Upper lobe of right lung (tissue), 1 donor: ENCODE results near the gene PHOX2A. TPM values are rescaled to one million over a fixed set of nuclear protein-coding genes. Genes with fewer than 3 reads are reported as not detected.
A peak's percentile ranks its signal among the peaks of the same experiment; 100 is the strongest.
"Not testable (repeated sequence)": the region's sequence is repeated elsewhere in the genome, so short reads cannot be mapped to it uniquely, and the experiment has no call there.

Experiments used
- ATAC-seq: fragments of 200-7000 bp; cut with Tn5 transposase; one replicate; pipeline ENCODE4 v1.9.1; 2020; ENCODE audit warnings: mild to moderate bottlenecking, moderate library complexity
- DNase-seq: peaks from one replicate; pipeline ENCODE4 v3.0.0-alpha.2; 2020
- H3K27ac ChIP-seq: fragments of 200-600 bp; one replicate; pipeline ENCODE4 v1.8.0; 2022
- H3K27me3 ChIP-seq: fragments of 200-600 bp; one replicate; pipeline ENCODE4 v1.8.0; 2022; ENCODE audit warnings: mild to moderate bottlenecking
- H3K36me3 ChIP-seq: fragments of 200-600 bp; one replicate; pipeline ENCODE4 v1.8.0; 2022
- H3K4me1 ChIP-seq: fragments of 200-600 bp; one replicate; pipeline ENCODE4 v1.8.0; 2022
- H3K4me3 ChIP-seq: fragments of 200-600 bp; one replicate; pipeline ENCODE4 v1.8.0; 2022; ENCODE audit warnings: mild to moderate bottlenecking
- H3K9me3 ChIP-seq: fragments of 200-600 bp; one replicate; pipeline ENCODE4 v1.8.0; 2022
- CTCF ChIP-seq: fragments of 200-600 bp; IDR thresholded peaks from one replicate; pipeline ENCODE4 v1.8.0; 2022; ENCODE audit warnings: antibody characterized with exemption
- intact Hi-C: fragments of 100-400 bp; cut with DNase I; formaldehyde crosslinking; loops from one replicate; pipeline ENCODE4 v1.11.0; 2022
- total RNA-seq: library from RNA; stranded (reverse); fragmentation: NEBNext Ultra II Directional; extraction: Animal tissue kit (Norgen Biotek cat#: 25700); gene quantifications from one replicate; pipeline ENCODE4 v1.2.1, GENCODE V29; 2021
- donor health status: DM: no; HTN: yes; CAD: no; lungs with severe emphysema.

The PHOX2A gene
- total RNA-seq, 1 donor from 2014 or later = not detected

DNA sequence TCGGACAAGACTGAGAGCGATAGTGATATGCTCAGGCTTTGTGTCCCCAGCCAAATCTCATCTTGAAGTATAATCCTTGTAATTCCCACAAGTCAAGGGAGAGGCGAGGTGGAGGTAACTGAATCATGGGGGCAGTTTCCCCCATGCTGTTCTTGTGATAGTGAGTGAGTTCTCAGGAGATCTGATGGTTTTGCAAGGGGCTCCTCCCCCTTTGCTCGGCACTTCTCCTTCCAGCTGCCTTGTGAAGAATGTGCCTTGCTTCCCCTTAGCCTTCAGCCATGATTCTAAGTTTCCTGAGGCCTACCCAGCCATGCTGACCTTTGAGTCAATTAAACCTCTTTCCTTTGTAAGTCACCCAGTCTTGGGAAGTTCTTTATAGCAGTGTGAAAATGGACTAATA, 34.9 kb downstream of the PHOX2A start:
- no peak for TF ChIP-seq CTCF
- no peak overlapping the region for H3K27ac ChIP-seq
- no peaks in the 10 kb centered on the region for H3K36me3 ChIP-seq
- H3K9me3 ChIP-seq = no peaks in the 10 kb centered on the region
- DNase-seq (no peak), ATAC-seq (peak; percentile 70)
- intact Hi-C loops = no loop called here
- no peaks in the 10 kb centered on the region for H3K4me1 ChIP-seq
- no peak overlapping the region for H3K4me3 ChIP-seq
- H3K27me3 ChIP-seq = no peaks in the 10 kb centered on the region

GRCh38 chr11:72208281-72208680, 35.7 kb downstream of the PHOX2A start:
- Histone ChIP-seq H3K36me3 (no peaks in the 10 kb centered on the region), H3K27ac (no peak overlapping the region), H3K9me3 (no peaks in the 10 kb centered on the region), H3K4me1 (no peaks in the 10 kb centered on the region), H3K27me3 (no peaks in the 10 kb centered on the region), H3K4me3 (no peak overlapping the region)
- intact Hi-C loops = no loop called here
- peak; percentile 65 for ATAC-seq
- no peak for TF ChIP-seq CTCF
- DNase-seq = no peak

DNA sequence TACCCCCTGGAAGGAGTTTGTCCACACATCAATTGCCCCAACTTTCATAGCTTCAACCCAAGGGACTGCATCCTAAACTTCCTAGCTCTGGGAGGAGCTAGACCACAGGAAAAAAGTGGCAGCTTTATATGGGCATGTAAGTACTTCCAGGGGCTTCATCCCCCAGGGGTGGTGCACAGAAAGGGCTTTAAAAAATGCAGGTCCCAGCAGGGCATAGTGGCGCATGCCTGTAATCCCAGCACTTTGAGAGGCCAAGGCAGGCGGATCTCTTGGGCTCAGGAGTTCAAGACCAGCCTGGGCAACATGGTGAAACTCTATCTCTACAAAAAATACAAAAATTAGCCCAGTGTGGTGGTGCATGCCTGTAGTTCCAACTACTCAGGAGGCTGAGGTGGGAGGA, 37.2 kb downstream of the PHOX2A start:
- DNase-seq, ATAC-seq, H3K36me3 ChIP-seq, H3K9me3 ChIP-seq, H3K4me3 ChIP-seq, H3K27me3 ChIP-seq, H3K27ac ChIP-seq, H3K4me1 ChIP-seq, intact Hi-C loops: not testable (repeated sequence)

DNA sequence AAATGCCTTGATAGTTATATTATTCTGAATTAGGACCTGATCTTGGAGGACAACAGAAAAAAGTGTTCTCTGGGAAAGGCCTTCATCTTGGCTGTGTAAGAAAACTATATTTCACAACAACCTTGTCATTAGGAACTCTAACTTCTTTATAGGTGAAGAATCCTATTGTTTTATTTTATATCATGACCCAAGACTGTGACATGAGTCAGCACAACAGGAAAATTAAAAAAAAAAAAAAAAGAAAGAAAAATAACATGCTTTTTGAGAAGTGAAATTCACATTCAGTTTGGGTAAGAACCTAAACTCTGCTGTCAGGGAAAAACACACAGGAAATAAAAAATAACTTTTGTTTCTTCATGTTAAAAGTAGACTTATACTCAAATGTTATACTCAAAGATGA, 39.1 kb downstream of the PHOX2A start:
- H3K9me3 ChIP-seq = no peaks in the 10 kb centered on the region
- DNase-seq (no peak), ATAC-seq (no peak)
- H3K4me1 ChIP-seq = no peaks in the 10 kb centered on the region
- H3K27ac ChIP-seq = no peak overlapping the region
- H3K36me3 ChIP-seq = no peaks in the 10 kb centered on the region
- H3K27me3 ChIP-seq = no peaks in the 10 kb centered on the region
- no peak overlapping the region for H3K4me3 ChIP-seq
- no peak for TF ChIP-seq CTCF
- intact Hi-C loops = no loop called here

DNA sequence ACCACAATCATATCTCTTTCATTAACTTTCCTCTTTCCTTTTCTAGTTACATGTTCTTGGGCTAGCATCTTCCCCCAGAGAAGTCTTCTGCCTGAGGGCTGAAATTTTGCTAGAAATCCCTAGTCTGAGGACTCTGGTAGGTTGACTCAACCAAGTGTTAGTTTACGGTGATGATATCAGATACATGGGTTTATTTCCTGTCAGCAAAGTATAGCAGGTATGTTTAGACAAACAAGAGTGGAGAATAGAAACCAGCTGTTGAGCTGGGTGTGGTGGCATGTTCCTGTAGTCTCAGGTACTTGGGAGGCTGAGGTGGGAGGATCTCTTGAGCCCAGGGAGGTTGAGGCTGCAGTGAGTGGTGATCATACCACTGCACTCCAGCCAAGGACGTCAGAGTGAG, 40.8 kb downstream of the PHOX2A start:
- no peaks in the 10 kb centered on the region for H3K36me3 ChIP-seq
- H3K27ac ChIP-seq = no peak overlapping the region
- no peak overlapping the region for H3K4me3 ChIP-seq
- H3K4me1 ChIP-seq = no peaks in the 10 kb centered on the region
- ATAC-seq = no peak
- H3K27me3 ChIP-seq = no peaks in the 10 kb centered on the region
- no peak for TF ChIP-seq CTCF
- DNase-seq = no peak
- no peaks in the 10 kb centered on the region for H3K9me3 ChIP-seq
- intact Hi-C loops = no loop called here

DNA sequence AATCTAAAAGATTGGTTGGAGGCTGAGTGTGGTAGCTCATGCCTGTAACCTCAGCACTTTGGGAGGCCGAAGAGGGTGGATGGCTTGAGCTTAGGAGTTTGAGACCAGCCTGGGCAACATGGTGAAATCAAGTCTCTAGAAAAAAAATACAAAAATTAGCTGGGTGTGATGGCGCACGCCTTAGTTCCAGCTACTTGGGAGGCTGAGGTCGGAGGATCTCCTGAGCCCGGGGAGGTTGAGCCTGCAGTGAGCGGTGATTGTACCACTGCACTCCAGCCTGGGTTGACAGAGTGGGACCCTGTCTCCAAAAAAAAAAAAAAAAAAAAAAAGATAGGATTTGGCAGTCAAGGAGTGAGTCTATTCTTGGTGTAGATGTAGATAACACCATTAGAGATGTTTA, 41.4 kb downstream of the PHOX2A start:
- no peak overlapping the region for H3K27ac ChIP-seq
- TF ChIP-seq CTCF = no peak
- no peak for ATAC-seq
- no peak for DNase-seq
- H3K4me3 ChIP-seq = no peak overlapping the region
- H3K9me3 ChIP-seq = no peaks in the 10 kb centered on the region
- H3K27me3 ChIP-seq = no peaks in the 10 kb centered on the region
- no peaks in the 10 kb centered on the region for H3K4me1 ChIP-seq
- no peaks in the 10 kb centered on the region for H3K36me3 ChIP-seq
- intact Hi-C loops = no loop called here

GRCh38 chr11:72201445-72201844, 42.5 kb downstream of the PHOX2A start:
- H3K27ac ChIP-seq, DNase-seq, H3K36me3 ChIP-seq, H3K27me3 ChIP-seq, H3K9me3 ChIP-seq, H3K4me3 ChIP-seq, H3K4me1 ChIP-seq, intact Hi-C loops, ATAC-seq: not testable (repeated sequence)
